ENCODE data around the gene EDEM1.
"Not testable (repeated sequence)": the region's sequence is repeated elsewhere in the genome, so short reads cannot be mapped to it uniquely, and the experiment has no call there.

EDEM1 gene

DNA sequence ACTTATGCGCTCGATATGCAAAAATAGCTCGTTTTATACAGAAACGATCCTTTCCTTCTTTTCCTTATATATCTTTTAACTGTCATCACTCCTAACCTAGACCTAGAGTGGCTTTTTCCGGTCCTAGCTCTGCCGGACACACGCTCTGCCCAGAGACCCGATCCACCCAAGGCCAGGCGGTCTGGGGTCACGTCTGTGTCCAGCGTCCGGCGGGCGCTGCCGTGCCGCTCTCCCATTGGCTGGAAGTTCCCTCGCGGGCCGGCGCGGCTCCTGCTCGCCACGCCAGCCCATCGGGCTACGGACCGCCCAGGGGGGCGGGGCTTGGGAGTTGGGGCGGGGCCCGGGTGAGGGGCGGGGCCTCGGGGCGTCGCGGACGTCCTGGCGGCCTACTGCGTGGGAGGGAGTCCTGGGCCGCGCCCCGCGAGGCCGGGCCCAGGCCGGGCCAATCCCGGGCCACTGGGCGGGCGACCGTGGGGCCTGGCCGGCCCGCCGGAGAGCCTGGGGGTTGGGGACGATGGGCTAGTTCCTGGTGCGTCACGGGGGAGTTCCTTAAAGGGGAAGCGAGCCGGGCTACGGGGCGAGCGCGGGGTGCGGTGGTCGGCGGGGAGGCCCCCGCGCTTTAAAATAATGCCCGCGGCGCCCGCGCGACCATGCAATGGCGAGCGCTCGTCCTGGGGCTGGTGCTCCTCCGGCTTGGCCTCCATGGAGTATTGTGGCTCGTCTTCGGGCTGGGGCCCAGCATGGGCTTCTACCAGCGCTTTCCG lies at the start of gene EDEM1:
EDEM1 (plus strand) TSS at position 552 of the 764 bp plus-strand sequence; CDS start at position 651, 99 bp downstream.
- FAIRE-seq = no peak

DNA sequence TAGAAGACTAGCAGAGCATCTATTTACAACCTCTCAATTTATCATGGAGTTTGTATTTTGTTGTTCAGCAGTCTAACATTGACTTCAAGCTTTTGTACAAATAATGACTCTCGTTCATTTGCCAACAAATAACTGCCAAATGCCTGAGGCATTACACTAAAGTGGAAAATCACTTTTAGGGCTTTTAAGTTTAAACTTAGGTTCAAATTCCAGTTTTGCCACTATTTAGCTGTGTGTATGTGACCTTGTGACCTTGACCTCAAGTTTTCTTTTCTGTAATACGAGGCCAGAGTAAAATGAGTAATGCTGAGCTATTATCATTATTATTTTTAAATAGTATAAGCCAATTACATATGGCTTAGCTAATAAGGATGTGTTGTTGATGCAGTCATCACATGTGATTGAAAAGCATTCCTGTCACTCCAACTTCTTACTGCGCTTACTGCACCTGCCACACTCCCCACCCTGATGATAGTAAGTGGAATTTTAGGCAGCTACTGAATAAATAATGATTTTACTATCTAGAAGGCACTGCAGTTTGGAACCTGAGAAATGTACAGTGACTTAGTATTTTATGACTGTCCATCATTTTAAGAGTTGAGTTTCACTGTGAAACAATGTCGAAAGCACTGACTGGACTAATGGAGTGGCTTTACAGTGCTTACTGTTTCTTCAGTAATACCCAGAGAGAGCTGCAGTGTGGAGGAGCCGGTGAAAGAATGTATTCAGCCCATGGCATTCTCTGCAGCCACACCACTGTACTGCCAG lies 49.1 kb upstream of the EDEM1 start:
- no peak for FAIRE-seq

DNA sequence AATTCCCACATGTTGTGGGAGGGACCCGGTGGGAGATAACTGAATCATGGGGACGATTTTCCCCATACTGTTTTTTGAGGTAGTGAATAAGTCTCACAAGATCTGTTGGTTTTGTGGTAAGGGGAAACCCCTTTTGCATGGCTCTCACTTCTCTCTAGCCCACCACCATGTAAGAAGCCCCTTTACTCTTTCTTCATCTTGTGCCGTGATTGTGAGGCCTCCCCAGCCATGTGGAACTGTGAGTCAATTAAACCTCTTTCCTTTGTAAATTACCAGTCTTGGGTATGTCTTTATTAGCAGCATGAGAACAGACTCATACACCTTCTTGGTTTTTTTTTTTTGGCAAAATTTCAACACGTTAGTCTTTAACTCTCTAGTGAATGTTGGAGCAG lies 47.3 kb upstream of the EDEM1 start:
- FAIRE-seq = no peak

DNA sequence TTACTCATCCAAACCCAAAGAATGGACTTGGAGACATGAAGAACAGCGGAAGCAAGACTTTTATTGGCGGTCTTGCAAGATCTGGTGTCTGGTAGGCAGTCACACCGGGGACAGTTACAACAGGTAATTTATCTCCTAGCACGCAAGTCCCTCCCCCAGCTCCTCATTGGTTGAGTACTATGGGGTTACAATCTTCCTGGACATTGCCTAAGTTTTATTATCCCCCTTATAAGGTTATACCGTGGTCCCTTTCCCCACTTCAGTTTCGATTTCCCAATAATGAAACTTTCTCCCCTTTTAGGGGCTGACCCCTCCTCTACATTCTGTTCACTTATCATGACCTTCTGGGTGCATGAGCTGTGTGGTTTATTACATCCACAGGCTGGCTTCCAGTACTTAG lies 46.7 kb upstream of the EDEM1 start:
- no peak for FAIRE-seq

DNA sequence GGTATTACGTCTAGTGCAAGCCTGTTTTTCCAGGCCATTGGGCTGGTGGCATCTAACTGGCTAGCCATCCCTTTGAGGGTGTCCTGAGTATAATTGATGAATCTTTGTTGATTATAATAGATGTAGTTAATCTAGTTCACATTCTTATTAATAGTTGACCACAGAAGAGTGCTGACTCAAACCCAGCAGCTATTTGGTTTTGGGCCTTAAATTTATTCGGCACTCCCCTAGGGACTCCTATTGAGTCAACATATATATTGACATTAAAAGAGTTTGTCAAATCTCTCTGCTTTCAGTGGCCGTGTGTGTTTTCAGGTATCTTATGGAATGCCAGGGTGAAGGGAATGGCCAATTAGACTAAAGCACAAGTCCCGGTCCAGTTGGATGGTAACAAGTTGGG lies 45.7 kb upstream of the EDEM1 start:
- FAIRE-seq = no peak

DNA sequence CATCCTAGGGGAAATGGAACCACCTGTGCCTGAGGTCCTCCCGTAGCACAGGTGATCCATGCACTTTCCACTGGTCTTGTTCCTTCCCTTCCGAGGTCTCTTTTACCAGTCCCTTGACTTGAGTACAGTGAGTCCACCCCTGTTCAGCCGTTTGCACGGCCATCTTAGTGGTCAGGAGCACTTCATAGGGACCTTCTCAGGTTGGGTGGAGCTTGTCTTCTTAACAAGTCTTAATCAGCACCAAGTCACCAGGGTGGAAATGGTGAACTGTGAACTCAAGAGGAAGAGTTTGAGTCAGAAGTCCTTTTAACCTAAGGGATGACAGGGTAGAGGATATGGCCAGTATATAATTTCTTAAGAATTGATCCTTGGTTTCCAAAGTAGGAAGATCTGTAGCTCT lies 44.0 kb upstream of the EDEM1 start:
- no peak for FAIRE-seq

DNA sequence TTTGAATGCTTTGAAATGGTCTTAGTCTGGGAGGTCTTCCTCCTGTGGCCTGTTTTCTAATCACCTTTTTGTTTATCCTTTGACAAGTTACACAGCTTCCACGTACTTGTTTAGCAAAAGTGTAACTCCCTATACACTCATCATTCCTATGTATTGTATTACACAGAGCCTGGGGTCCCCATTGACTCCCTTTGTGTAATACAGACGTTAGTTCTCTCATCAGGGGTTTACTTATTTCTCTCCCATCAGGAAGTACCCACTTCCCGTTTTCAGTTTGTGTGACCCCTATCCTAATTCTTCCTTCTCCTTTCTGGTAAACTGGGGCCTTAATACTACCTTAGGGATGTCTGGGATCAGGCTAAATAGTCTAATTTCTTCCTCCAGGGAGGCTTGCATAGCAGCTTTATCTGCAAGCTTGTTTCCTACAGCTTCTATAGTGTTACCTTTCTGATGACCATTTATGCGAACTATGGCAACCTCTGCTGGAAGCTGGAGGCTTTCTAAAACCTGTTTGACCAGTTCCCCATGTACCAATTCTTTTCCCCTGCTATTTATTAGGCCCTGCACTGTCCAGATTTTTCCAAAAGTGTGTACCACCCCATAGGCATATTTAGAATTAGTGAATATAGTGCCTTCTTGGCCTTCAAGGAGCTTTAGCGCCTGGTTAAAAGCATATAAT lies 43.1 kb upstream of the EDEM1 start:
- no peak for FAIRE-seq

DNA sequence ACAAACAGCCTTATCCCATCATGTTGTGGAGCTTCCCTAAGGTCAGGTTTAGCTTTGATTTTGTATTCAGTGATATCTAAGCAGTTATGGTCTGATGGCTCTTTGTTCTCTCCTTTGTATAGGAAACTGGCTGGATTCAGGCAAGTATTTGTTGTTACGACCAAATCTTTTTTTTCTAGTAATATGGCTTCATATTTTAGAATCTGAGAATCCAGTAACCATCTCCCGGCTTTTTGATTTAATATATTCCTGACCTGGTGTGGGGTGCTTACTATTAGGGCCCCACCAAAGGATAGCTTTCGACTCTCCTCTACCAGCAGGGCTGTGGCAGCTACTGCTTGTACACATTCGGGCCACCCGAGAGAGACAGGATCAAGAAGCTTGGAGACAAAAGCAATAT lies 42.4 kb upstream of the EDEM1 start:
- no peak for FAIRE-seq

DNA sequence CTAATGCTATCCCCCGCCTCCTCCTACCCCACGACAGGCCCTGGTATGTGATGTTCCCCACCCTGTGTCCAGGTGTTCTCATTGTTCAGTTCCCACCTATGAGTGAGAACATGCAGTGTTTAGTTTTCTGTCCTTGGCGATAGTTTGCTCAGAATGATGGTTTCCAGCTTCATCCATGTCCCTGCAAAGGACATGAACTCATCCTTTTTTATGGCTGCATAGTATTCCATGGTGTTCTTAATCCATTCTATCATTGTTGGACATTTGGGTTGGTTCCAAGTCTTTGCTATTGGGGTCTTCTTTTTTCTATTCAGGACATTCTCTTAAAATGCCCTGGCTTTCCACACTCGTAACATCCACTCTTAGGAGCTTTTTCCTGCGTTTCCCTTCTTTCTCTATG lies 40.4 kb upstream of the EDEM1 start:
- not testable (repeated sequence) for FAIRE-seq

DNA sequence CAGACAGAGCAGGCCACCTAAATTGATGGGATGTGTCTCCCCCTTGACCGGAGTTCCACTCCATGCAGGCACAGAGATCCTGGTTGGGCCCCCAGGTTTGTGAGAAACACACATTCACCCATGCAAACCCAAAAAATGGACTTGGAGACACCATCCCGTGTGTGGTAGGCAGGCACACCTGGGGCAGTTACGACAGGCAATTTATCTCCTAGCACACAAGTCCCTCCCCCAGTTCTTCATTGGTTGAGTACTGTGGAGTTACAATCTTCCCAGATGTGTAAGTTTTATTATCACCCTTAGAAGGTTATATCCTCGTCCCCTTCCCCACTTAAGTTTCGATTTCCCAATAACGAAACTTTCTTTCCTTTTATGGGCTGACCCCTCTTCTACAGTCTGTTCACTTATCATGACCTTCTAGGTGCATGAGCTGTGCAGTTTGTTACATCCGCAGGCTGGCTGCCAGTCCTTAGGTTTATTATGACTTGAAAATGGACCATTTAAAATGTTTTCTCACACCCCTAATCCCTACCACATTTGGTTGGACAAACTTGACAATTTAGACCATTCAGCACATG lies 38.1 kb upstream of the EDEM1 start:
- FAIRE-seq = no peak

DNA sequence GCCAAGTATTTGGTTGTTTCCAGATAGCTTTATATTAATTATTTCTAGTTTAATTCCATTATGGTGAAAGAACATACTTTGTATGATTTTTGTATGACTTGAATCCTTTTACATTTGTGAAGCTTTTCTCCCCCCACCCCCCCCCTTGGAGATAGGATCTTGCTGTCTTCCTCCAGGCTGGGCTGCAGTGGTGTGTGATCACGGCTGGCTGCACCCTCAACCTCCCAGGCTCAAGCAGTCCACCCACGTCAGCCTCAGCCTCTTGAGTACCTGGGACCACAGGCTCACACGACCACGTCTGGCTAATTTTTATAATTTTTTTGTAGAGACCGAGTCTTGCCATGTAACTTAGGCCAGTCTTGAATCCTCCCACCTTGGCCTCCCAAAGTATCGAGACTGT lies 35.9 kb upstream of the EDEM1 start:
- FAIRE-seq = no peak

DNA sequence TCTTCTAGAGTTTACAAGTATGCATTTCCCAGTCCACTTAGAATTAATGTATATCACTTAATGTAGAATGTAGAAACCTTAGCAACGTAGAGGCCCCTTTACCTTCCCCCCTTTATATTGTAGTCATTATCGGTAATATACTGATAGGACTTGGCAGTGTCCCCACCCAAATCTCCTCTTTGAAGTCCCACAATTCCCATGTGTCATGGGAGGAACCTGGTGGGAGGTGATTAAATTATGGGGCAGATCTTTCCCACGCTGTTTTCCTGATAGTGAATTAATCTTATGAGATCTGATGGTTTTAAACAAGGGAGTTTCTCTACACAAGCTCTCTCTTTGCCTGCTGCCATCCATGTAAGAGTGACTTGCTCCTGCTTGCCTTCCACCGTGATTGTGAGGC lies 34.4 kb upstream of the EDEM1 start:
- no peak for FAIRE-seq

DNA sequence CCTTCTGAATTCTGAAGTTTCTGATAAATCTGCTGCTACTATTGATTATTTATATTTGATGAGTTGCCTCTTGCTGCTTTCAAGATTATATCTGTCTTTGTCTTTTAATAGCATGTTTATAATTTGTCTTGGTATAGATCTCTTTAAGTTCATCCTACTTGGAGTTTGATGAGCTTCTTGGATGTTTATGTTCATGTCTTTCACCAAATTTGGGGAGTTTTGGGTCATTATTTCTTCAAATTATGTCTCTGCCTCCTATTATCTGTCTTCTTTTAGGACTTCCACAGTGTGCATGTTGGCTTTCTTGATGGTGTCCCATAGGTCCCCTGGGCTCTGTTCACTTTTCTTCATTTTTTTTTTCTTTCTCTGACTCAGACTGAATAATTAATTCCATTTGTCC lies 32.3 kb upstream of the EDEM1 start:
- FAIRE-seq = no peak

DNA sequence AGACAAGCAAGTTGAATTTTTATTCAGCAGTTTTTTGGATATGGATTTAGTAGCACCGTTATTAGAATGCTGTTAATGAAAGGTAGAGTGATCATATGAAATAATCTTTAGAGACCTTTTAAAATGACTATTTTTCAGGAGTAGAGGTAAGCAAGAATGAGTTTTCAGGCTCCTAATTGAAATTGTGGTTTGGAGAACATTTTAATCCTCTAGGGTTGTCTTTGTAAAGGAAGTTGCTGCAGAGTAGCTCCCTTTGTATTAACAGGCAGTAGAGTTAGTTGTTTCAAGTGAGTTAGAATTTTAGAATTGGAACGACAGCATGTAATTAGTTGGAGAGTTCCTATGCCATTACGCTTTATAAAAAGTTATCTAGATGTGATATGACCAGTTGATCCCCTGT lies 27.2 kb upstream of the EDEM1 start:
- FAIRE-seq = no peak

DNA sequence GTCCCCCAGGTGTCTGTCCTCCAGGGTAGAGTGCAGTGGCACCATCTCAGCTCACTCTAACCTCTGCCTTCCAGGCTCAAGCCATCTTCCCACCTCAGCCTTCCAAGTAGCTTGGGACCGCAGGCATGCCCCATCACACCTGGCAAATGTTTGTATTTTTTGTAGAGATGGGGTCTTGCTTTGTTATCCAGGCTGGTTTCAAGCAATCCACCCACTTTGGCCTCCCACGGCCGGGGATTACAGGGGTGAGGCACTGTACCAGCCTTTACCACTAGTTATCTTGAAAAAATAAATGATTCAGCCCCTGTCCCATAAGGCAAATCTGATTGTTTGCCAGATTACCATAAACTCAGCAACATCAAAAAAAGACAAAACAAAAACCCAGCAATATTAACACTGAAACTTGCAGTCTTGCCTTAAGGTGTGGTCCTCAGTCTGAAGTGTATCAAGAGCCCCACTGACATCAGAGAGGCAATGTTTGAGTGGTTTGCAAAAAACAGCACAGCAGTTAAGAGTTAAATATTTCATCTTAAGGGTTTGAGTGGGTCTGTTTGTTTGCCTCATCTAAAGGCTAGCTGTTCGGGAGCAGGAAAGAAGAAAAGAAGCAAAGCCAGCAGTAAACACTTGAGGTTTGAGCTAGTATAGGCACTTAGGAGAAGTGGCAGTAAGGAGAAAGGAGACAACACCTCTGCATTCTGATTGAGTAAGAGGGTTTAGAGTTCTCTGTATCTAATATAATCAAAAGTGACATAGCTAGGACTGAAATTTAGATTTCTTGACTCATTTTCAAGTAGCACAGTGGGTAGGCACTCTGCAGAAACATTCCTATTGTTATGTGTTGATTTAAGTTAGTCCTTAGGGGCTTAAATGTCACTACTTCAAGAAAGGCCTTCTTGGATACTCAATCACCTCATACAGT lies 26.3 kb upstream of the EDEM1 start:
- no peak for FAIRE-seq

DNA sequence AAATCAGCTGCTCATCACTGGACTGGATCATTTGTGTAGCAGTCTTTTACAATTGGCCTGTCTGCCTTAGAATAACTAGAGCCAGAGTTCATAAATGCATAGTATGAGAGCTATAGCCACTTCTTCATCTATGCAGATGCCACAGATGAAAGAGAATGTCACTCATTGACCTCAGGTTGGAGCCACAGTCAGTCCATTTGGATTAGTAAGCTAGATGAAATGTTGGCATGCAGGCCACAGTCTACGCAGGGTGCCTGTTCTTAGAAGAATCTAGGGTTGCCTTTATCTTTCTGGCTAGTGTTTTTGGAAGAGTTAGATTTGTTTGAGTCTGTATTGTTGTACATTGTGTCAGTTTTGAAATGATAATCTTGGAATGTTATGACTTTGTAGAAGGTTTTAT lies 25.4 kb upstream of the EDEM1 start:
- FAIRE-seq = no peak

DNA sequence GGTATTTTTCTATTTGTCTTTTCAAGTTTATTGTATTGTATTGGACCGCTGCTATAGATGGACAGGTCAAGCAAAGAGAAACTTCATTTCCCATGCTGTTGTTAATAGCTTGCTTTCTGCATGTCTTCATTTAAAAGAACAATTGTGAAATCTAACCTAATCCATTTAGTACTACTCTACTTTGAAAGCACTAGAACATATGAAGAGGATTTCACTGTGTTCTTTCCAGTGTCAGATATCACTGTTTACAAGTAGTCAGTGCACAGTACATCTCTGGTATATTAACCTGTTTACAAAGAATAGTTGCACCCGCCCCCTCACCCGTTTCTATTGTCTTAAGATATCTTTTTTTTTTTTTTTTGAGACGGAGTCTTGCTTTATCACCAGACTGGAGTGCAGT lies 21.8 kb upstream of the EDEM1 start:
- FAIRE-seq = no peak

DNA sequence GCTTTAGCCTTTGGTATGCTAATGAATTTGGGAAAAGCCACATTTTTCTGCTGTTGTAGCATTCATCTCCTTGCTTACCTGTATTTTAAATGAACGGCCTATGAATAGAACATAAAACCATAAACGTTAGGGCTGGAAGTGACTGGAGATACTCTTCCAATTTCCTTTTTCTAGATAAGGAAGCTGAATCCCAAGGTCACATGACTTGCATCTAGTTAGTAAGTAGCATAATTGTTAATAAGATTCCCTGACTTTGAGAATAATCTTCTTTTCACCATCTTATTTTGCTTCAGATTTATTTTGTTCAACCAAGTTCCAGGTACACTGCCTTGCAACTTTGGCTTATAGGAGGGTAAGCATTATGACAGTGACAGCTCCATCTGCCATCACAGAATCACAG lies 20.7 kb upstream of the EDEM1 start:
- FAIRE-seq = no peak

DNA sequence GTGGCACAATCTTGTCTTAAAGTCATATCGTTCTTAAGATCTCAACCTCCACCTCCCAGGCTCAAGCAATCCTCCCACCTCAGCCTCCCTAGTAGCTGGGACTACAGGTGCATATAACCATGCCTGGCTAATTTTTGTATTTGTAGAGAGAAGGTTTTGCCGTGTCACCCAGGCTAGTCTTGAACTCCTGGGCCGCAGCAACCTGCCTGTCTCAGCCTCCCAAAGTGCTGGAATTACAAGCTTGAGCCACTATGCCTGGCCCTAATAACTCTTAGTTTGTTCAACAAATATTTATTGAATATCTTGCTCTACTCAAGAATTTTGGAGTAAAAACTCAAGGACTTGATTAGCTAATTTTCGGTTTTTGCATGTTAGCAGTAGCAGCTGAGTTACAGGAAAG lies 19.4 kb upstream of the EDEM1 start:
- no peak for FAIRE-seq

DNA sequence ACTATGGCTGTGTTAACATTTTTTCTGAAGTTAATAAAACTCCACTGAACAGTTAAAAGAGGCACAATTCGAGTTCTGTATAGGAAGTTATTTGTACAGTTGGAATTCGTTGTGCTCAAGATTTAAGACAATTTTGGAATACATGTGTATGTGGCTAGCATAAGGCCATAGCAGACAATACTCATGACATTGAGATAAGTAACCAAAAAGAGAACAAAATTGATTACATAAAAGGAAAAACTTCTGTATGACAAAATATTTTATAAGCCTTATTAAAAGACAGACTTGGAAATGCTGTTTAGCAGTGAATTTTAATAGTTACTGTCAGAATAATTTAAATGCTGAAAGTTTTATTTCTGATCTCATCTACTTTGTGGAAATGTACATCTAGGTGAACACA lies 17.7 kb upstream of the EDEM1 start:
- FAIRE-seq = no peak

DNA sequence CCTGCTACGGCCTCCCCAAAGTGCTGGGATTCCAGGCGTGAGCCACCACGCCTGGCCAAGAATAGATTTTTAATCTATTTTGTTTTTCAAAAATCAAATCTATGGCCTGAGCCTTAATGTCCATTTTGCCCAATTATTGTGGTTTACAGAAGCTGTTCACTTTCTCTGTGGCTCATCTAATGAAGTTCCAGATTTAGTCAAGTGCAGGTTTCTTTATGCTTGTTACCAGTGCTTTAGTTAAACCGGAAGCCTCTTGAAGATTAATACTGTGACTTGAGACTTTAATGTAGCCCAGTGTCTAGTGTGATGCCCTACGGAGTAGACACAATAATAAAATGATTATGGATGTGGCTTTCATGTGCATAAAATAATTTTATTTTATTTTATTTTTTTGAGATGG lies 16.5 kb upstream of the EDEM1 start:
- FAIRE-seq = no peak

DNA sequence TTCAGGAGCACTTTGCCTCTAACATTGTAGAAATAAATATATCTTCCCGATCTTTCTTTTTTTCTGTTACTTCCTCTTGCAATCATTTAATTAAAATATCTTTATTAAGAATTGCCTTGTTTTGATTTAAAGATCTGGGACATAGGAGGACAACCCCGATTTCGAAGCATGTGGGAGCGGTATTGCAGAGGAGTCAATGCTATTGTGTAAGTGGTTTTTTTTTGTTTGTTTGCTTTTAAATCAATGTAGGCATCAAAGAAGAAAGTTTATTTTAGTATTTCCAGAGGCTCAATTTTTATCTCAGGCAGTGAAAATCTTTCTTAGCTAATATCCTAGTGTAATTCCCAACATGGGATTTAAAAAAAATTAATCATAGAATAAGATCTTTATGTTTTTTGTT lies 15.5 kb upstream of the EDEM1 start:
- no peak for FAIRE-seq

DNA sequence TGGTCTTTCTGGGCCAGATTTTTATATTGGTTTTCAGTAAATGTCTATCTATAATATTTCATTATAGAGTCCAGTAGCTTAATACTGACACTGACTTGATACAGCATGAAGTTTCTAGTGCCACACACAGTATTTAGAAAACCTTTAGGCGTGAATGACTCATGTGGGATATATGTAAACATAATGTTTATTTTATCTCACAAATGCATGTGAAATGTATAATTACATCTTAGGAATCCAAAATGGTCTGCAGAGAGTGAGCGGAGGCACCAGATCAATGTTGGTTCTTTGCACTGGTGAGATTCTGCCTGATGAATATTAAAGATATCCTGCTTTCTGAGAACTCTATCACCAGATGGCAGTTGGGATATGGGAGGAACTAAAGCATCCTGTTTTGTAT lies 8.5 kb upstream of the EDEM1 start:
- FAIRE-seq = not testable (repeated sequence)
